Stimulated activated CD4-positive, alpha-beta T cell treated with anti-CD3 and anti-CD28 coated beads, Interleukin-12 subunit alpha, Interleukin-12 subunit beta, amount 100 ng/mL, for 4 hours (primary cell): ENCODE measurements around the gene IGF1R.

Source experiments
- DNase-seq: peaks from one replicate; pipeline ENCODE4 v3.0.0-alpha.2; 2020

The IGF1R gene

DNA sequence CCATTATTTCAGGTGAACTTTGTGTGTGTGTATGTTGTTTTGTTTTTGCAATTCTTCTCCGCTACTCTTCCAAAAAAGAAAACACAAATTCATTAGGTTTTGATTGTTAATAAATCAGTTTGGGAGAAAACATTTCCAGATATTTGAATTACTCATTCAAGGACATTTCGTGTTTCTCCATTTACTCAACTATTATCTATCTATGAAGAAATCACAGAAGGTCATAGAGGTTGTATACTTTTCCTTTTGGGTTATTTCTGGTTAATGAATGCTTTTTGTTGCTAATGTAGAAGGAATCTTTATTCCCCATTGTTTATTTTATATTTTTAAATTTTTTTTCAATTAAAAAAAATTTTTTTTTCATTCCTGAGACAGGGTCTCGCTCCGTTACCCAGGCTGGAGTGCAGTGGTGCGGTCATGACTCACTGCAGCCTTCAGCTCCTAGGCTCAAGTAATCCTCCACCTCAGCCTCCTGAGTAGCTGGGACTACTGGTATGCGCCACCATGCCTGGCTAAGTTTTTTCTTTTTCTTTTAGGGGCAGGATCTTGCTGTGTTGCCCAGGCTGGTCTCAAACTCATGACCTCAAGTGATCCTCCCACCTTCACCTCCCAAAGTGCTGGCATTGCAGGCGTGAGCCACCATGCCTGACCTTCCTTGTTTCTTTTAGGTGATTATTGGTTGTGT lies 28.4 kb downstream of the IGF1R start:
- DNase-seq = no peak

DNA sequence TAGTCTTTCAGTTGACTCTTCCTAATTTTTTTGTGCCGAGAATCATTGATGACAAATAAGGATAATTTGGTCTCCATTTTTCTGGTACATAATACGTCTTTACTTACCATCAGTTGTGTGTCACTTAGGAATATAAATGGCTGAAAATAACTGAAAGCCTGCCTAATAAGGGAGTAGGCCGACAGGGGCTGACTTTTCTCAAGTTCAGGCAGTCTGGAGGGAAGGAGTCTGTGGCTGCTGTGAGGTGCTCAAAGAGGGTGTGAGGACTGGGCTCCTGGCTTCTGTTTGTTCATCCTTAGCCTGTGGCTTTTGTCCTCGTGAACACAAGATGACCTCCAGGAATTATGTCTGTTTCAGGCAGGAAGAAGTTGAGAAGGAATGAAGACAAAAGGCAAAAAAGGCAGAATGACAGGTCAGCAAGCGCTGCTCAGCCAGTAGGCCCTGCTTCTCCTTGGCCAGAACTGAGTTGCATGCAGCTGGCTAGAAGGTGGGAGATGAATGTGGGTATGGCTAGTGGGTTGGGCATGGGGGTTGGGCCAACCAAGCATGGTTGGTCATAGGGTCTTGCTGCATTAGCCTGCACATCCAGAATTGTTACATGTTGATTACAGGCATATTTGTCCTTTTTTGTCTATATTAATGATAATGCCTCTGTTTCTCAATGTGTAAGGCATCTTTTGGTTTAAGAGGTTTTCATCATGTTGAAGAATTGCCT lies 29.2 kb downstream of the IGF1R start:
- no peak for DNase-seq

DNA sequence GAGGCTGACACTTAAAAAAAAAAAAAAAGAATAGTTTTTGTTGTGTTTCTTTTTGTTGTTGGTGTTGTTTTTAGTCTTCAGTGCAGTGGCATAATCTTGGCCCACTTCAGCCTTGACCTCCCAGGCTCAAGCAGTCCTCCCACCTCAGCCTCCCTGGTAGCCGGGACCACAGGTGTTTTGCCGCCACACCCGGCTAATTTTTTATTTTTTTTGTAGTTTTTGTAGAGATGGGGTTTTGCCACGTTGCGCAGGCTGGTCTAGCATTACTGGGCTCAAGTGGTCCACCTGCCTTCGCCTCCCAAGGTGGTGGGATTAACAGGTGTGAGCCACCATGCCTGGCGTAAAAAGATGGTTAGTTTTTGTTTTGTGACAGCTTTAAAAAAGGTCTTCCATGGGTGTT lies 30.1 kb downstream of the IGF1R start:
- DNase-seq = no peak

DNA sequence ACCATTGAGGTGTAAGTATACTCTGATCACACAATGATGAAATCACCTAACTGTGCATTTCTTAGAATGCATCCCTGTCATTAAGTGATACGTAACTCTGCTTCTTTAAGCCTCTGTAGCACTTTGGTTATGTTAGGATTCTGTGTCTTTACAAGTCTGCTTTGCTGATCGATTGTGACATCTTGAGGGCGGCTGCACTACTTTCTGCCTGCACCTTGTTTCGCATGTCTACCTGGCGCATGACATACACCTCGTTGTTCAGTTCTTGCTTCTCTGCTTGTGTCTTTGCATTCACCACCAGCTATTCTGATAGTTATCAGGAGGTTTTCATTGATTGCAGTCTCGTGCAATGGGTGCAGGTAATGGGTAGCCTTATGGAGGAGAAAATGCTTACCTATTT lies 32.7 kb downstream of the IGF1R start:
- no peak for DNase-seq

DNA sequence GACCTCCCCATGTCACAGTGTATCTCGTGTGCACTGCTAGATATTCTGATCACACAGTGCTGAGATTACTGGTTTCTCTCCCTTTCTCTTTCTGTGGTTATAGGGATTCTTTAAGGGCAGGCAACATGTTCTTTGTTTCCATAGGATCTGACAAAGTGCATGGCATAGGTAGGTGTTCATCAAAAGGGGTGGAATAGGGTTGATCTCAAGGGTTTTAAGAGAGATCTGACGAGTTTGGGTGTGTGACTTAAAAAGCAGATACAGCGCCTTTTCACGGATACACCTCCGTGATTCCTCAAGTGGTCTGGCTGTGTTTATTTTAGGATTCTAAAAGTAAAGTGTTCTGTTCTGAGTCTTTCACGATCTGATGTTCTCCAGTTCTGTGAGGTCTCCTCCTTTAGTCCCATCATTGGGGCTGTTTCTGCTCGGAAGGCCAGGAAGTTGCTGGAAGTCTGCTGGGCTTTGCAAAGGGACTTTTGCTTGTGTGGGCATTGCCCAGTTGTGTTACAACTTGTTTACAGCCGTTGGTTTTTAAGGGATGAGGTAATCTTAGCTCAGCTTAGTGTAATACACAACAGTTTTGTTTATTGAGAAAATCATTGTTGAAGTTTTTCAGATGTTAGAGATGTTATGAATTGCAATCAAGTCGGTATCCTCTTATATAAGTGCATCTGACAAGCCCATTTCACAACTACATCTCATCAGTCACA lies 34.8 kb downstream of the IGF1R start:
- no peak for DNase-seq

DNA sequence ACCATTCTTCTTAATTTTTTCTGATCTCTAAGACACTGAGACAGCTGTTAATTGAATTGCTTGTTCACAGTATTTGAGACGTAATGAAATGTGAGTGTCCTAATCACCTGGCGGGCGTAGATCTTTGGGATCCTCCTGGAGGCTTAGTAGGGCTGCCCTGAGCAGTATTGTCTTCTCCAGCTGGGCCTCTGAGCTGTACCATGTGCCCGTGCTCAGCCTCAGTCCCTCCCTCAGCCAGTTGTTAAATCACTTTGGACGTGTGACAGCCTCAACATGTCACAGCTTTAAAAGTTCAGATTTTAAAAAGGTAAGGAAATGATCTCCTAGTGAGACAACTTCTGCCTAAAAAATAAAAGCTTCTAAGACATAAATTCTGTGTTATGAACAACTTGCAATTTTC lies 35.5 kb downstream of the IGF1R start:
- no peak for DNase-seq

DNA sequence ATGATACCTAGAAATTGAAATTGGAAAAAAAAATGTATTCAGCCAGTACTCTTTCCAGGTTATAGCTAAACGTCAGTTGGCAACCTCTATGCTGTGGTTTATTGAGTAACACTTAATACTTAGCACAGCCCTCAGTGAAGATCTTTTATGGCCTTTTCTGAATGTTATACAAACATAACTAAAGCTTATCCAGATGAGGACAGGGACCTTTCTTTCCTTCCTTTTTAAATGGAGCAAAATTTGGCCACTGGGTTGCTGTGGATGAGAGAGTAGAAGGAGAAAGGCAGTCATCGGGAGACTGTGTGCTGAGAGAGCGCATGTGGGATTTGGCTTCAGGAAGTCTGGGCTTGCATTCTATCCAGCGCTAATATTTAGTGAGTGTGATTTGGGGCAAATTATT lies 36.1 kb downstream of the IGF1R start:
- no peak for DNase-seq

DNA sequence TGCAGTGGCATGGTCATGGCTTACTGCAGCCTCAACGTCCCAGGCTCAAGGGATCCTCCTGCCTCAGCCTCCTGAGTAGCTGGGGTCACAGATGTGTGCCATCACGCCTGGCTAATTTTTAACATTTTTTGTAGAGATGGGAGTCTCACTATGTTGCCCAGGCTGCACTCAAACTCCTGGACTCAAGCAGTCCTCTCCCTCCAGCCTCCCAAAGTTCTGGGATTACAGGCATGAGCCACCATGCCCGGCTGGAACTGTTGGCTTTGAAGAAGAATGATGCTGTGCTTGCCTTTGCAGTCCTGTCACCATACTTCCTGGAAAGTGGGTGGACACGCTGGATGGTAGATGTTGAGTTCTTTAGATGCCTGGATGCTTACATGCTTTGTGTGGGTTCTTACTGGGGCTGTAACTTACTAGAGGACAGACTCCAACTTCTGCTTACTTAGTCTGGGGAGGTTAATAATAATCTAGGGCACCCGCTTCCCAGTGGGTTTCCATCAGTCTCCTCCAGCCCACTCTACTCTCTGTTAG lies 36.7 kb downstream of the IGF1R start:
- DNase-seq = no peak

DNA sequence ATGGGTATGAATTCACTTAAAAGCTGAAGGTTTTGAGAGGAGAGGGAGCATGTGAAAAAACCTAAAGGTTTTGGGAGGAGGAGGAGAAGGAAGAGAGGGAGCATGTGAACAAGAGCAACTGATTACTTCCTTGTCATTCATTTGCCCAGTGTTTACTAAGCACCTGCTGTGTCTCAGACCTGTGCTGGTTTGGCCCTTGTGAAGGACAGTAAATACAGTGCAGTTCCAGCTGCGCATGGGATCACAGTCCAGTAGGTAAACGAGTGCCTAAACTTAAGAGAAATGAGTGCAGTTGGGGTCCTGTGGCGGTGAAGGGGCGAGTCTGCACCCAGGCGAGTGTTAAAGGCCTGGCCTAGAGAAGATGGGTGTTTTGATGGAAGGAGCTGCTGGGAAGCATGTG lies 38.6 kb downstream of the IGF1R start:
- no peak for DNase-seq

DNA sequence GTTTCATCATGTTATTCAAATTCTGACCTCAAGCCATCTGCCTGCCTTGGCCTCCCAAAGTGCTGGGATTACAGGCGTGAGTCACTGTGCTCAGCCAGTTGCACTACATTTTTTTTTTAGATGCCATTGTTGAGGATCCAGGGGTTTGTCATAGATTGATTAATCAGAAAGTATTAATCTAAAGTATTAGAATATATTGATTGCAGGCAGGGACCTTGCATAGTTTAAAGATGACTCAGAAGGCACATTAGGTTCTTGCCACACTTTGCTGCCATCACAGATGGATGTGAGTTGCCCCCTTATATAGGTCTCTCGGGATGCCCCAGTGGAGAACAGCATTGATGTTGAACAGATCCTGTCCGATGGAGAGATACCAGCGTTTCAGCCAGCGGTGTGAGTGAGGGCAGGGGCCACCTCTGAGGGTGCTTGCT lies 41.1 kb downstream of the IGF1R start:
- DNase-seq = no peak

DNA sequence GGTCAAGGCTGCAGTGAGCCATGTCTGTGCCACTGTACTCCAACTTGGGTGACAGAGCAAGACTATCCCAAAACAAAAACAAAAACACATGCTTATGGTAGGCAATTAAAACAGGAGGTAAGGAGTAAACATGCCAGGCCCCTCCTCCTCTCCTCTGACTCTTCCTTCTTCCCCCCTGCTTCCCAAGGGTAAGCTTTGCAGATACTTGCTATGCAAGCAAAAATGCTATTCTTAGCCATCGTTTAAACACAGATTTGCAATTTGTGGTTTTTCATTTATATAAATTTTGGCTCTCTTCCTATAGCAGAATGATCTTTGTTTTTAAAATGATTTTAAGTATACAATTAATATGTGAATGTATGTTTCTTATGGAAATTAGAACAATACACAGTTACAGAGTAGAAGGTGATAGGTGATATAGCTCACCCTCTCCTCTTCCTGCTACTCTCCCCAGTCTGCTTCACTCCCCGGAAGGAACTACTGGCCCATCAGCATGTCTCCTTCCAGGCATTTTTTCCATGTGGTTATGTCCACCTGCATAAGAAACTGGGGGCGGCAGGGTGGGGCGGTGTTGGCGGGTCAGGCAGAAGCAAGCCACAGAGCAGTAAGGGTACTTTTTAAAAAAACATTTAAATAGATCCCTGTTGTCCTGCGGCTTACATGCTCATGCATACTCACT lies 42.1 kb downstream of the IGF1R start:
- DNase-seq = no peak

DNA sequence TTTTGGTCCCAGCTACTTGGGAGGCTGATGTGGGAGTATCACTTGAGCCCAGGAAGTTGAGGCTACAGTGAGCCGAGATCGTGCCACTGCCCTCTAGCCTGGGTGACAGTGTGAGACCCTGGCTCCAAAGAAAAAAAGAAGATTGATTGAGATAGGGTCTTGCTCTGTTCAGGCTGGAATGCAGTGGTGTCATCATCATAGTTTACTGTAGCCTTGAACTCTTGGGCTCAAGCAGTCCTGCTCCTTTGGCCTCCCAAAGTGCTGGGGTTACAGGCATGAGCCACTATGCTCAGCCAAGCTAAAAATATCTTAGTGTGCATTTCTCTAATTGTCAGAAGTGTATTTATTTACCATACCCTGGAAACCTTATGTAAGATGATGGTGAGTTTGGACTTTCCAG lies 43.9 kb downstream of the IGF1R start:
- no peak for DNase-seq

DNA sequence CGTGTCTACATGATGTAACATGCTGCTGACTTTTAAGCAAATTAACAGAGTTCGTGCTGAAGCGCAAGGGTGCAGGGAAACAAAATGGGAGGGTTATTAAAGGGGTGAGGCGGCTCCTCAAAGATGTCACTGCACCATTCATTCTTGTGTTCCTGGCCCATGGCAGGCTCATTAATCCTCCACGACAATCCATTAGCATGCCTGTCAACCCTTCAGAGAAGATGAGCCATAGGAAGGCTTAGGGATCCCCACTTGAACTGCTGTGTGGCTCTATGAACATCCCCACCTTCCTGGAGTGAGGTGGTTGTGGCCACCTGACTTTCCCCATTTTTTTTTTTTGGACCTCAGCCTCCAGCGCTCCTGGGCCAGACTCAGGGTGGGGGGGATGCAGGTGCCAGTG lies 45.8 kb downstream of the IGF1R start:
- no peak for DNase-seq

DNA sequence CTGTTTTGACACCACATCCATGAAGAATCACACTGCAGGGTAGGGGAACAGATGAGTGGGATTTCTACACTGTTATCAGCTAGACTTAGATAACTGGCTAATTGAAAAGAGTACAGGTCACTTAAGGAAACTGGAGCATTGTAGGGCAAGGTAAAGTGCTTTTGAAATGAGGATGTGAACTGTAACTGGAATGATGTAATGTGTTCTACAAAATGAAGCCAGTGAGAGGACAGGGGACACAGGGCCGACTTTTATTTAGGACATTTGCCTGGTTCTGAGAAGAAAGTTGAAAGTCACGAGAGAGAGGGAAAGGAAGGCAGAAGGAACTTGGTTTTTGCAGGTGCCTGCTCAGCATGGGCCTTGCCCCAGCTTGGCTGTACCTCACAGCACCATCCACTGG lies 50.5 kb downstream of the IGF1R start:
- DNase-seq = no peak

DNA sequence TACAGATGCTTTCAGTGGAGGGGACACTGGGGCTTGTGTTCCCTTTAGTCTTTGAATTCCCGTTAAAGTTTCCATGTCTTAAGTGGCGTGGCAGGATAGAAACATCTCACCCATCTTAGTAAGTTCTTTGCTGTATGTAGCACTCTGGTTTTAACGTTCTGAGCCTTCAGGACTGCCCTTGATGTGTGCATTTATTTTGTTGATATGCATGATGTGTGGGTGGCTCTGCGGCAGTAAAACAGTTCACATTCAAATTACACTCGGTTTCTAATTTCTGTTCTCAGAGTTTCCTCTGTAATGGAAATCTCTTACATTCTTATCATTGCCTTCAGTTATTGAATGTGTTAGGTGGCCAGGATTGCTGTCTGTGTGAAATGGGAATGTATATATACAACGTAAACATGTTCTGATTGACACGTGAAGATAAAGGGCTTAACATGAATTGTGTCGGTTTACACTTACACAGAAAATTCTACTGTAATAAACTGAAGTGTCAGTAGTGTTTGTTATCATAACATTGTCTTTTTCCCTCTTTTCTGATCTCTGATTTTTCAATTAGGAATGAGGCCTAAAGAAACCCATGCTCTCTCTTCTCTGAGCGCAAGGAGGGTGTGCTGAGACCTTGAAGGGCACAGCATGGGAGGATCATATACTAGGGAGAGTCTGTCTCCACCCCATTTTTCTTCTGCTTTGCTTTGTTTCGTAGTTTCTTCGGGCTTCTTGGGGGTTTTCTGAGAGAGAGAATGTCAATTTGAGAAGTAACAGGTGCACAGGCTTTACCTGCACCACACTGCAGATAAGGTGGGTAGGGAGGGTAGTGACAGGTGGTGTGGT lies 51.5 kb downstream of the IGF1R start:
- DNase-seq = no peak

DNA sequence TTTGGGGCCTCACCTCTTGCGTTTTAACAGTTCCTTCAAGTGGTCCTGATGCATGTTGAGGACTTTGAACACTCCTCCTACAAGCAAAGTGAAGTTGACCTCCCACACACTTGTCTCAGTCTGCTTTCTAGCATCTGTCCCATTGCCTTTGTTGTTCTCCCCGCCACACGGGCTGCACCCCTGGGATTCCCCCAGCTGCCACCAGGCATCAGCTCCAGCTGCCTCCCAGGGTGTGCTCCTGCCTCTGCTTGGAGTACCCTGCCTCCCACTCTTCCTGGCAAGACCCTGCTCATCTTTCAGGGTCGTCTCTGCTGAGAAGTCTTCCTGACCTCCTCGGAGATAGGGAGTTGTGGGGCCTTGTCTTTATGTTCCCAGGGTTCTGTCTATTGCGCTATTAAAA lies 52.2 kb downstream of the IGF1R start:
- no peak for DNase-seq

DNA sequence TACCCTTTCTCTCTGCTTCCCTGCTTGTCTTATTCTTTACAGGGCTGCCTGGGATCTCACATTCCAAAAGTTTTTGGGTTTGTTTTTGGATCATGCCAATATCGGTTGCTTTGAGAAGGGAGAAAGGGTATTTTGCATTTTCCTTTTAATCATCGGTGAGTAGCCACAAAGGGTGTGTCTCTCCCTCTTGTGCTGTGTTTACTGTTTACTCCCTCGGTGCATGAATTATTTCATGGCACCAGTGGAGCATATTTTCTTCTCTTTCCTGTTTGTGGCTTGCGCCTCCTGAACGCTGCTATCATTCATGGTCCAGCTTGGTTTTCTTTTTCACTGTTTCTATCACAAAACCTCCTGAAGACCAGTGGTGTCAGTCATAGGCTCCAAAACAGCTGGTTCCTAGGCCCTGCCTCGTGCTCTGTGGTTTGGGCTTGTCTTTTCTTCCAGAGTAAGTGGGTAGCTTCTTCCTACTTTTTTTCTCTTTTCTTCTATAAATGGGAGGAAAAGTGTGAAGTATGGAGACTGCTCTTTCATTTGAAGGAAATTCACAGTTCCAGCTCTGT lies 54.9 kb downstream of the IGF1R start:
- DNase-seq = no peak

DNA sequence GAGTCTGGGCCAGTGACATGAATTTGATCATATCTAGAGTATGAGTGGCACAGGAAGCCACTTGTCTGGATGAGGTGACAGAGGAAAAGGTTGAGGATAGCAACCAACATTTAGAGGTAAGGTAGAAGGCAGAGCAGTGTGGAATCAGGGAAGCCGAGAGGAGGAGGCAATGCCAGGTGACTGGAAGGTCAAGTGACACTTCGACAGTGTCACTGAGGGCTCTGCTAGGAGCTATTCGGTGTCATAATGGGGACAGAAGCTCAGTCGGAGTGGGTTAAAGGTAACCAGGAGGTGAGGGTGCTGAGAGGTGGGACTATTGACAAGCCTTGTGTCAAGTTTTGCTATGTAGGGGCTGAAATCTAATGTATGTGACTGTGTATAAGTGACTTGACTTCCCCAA lies 56.7 kb downstream of the IGF1R start:
- DNase-seq = no peak

DNA sequence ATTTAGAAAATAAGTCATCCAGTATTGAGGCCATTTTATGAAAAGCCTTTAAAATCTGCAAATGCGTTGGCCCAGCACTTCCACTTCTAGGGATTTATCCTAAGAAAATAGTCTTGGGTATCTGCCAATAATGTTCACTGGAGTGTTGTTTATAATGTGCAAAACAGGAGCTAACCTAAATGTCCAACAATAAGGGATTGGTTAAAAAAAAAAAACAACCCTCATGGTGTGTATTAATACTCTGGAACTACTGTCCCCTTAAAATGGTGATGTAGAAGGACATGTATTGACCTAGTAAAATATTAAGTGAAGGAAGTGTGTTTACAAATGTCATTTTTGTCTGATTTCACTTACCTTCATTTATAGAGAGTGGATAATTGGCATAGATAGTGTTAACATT lies 58.0 kb downstream of the IGF1R start:
- DNase-seq = no peak

DNA sequence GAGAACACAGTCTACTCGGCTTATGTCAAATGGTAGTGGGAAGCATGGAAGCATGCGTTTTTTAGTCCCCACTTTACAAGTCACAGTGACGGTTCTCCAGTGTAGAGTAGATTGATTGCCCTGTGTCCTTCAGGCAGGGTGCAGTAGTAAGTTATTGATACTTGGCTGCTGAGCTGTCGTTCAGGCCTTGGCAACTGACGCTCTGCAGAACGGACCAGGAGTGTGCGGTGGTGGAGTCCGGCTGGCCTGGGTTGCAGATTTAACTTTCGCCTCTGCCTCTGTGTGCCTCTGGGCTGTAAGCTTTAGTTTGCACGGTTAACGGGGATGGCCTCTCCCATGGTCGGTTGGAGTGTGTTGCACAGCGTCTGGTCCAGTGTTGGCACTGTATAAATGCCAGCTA lies 58.6 kb downstream of the IGF1R start:
- DNase-seq = no peak

DNA sequence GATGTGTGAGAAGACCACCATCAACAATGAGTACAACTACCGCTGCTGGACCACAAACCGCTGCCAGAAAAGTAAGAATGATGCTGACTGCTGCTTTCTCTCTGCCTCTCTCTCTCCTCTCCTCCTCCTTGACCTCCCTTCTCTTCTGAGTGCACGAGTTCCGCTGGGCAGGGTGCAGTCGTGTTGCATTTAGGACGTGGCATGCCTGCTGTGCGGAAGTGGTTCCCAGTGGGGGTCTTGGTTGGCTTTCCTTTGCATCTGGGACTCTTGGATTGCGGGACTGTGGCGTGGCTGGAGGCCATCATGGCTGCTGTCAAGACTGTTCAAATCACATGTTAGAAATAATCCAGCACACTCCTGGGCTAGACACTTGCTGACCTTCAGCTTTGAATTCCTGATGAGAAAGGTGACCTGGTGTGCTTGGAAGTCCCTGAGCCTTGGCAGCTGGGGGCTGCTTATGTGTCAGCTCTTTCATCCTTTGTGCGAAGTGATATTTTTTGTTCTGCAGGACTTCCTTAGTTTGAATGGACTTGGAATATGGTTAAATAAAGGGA lies 59.8 kb downstream of the IGF1R start:
- no peak for DNase-seq

DNA sequence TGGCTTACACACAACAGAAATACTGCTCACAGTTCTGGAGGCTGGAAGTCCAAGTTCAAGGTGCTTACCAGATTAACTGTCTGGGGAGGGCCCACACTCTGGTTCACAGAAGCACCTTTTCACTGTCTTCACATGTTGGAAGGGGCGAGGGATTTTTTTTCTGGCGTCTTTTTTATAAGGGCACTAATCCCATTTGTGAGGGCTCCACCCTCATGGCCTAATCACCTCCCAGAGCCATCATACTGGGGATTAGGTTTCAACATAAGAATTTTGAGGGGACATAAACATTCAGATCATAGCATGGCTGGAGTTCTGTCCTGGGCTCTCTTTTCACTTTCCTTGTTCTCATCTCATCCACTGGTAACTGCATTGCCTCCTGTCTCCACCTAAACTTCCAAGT lies 63.5 kb downstream of the IGF1R start:
- no peak for DNase-seq
